ENCODE data around the gene LRRTM2. TPM values are rescaled to one million over a fixed set of nuclear protein-coding genes. Genes with fewer than 3 reads are reported as not detected.

The LRRTM2 gene
- total and polyA plus RNA-seq, 4 donors: 0.04 to 1.9 (median 0.12) TPM

DNA sequence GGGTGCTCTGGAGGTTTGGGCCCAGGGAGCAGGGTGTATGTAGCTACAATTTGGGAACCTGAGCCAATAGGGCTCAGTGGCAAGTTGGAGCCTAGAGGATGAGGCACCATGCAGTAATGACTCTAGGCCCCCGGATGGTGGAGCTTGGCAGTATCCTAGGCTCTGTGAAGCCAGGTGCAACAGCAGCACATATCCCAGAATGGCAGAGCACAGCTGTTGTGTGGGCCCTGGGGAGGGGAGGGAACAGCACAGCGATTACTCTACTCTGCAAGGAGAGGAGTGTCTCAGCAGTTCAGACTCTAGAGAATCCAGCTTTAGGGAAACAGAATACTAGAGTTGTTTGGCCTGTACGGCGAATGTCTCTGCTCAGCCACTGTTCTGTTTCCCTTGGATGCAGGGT, 56.1 kb downstream of the LRRTM2 start:
- peaks cover 2 to 20% (median 11%) of the 10 kb centered on the region in 4 donors for H3K36me3 ChIP-seq (ENCODE audit: control insufficient read depth in 4 of 4, insufficient read depth in 4 of 4, low read length in 4 of 4)
- no peak overlapping the region for H3K27ac ChIP-seq (ENCODE audit: low read depth in 1 of 2, low read length in 1 of 2)
- H3K9ac ChIP-seq (ENCODE audit: insufficient read depth in 1 of 2, low read length in 2 of 2): no peak overlapping the region
- no peaks in the 10 kb centered on the region for H3K9me3 ChIP-seq (ENCODE audit: control insufficient read depth in 4 of 4, insufficient read depth in 3 of 4, low read length in 3 of 4)
- WGBS, 2 donors: 89 to 96% methylated on average over 4 of the region's 4 CpGs
- DNase-seq (no peak), ATAC-seq (ENCODE audit: insufficient read depth, low FRiP score) (no peak)
- peaks cover 0 to 11% (median 0%) of the 10 kb centered on the region in 5 donors for H3K4me1 ChIP-seq (ENCODE audit: control insufficient read depth in 5 of 5, insufficient read depth in 5 of 5, low read length in 5 of 5)
- no peaks in the 10 kb centered on the region for H3K27me3 ChIP-seq (ENCODE audit: control insufficient read depth in 3 of 3, insufficient read depth in 3 of 3, low read length in 2 of 3)
- TF ChIP-seq, protein P1, sequence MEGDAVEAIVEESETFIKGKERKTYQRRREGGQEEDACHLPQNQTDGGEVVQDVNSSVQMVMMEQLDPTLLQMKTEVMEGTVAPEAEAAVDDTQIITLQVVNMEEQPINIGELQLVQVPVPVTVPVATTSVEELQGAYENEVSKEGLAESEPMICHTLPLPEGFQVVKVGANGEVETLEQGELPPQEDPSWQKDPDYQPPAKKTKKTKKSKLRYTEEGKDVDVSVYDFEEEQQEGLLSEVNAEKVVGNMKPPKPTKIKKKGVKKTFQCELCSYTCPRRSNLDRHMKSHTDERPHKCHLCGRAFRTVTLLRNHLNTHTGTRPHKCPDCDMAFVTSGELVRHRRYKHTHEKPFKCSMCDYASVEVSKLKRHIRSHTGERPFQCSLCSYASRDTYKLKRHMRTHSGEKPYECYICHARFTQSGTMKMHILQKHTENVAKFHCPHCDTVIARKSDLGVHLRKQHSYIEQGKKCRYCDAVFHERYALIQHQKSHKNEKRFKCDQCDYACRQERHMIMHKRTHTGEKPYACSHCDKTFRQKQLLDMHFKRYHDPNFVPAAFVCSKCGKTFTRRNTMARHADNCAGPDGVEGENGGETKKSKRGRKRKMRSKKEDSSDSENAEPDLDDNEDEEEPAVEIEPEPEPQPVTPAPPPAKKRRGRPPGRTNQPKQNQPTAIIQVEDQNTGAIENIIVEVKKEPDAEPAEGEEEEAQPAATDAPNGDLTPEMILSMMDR (IDR thresholded peaks at IDR 0.05; ENCODE audit: control extremely low read depth, extremely low read depth): no peak
- no peak overlapping the region for H3K4me3 ChIP-seq

Other genes starting within 250 kb of the LRRTM2 start
- 100 to 1,000 TPM; 427 to 480 TPM for gene CTNNA1, start 121.9 kb downstream of the LRRTM2 start, total RNA-seq
- 100 to 1,000 TPM; 115 to 177 TPM for gene CTNNA1, start 121.9 kb downstream of the LRRTM2 start, polyA plus RNA-seq